HG03103 (cell line): Measurements from ENCODE around the gene IBA57.
"Not testable (repeated sequence)": the region's sequence is repeated elsewhere in the genome, so short reads cannot be mapped to it uniquely, and the experiment has no call there.

ENCODE experiments used
- ATAC-seq: cut with Tn5 transposase; IDR thresholded peaks from one replicate; pipeline ENCODE4 v1.9.1; 2021; ENCODE audit warnings: low read depth; ENCODE audit not compliant: unreplicated experiment

IBA57 gene

DNA sequence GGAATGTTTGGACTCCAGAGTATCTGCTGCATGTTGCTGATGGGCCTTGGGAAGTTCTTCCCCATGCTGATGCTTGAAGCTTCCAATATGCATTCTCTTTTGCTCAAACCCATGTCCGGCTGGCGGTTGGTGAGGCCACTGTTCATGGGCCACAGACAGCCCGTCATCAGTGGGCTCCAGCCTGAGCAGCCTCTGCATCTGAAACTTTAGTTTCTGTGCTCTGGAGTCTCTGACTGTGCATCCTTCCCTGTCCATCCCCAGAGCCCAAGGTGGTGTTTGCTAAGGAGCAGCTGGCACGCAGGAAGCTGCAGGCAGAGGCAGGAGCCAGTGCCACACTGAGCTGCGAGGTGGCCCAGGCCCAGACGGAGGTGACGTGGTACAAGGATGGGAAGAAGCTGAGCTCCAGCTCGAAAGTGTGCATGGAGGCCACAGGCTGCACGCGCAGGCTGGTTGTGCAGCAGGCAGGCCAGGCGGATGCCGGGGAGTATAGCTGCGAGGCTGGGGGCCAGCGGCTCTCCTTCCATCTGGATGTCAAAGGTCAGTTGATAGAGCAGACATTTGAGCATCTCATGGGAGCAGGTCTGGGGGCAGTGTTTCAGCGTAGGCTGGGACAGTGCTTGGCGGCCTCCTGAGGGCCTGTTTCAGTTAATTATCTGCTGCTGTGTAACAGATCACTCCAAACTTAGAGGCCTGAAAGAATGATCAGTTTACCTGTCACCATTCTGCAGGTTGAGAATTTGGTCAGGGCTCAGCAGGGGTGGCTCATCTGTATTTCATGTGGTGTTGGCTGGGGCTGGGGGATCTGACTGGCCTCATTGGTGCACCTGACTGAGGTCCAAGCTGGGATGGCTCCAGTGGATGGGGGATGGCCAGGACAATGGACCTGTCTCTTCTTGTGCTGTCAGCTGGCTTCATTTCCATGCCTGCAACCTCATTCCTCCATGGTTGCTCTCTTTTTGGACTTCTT lies 58.9 kb downstream of the IBA57 start:
- no peak for ATAC-seq

DNA sequence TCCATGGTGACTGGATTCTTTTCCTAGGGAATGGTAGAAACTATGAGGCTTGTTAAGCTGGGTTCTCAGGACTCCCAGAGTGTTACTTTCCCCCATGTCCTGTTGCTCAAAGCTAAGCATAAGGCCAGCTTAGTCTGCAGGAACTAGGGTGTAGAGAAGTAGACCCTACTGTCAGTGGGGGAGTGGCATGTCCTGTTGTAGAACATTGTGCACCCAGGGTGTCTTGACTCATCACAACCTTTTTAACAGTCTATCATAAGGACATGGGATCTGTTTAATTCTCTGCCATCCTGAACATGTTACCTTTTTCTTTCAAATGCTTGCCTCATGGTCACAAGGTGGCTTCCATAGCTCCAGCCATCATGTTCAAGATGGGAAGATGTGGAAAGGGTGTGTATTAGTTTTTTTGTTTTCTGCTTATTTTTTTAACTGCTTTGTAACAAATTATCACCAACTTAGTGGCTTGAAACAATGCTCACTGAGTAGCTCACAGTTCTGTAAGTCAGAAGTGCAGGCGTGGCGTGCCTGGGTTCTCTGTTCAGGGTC lies 59.6 kb downstream of the IBA57 start:
- ATAC-seq: no peak

- no peak for ATAC-seq
Measured at GRCh38 chr1:228225740-228226139, 60.1 kb downstream of the IBA57 start.

DNA sequence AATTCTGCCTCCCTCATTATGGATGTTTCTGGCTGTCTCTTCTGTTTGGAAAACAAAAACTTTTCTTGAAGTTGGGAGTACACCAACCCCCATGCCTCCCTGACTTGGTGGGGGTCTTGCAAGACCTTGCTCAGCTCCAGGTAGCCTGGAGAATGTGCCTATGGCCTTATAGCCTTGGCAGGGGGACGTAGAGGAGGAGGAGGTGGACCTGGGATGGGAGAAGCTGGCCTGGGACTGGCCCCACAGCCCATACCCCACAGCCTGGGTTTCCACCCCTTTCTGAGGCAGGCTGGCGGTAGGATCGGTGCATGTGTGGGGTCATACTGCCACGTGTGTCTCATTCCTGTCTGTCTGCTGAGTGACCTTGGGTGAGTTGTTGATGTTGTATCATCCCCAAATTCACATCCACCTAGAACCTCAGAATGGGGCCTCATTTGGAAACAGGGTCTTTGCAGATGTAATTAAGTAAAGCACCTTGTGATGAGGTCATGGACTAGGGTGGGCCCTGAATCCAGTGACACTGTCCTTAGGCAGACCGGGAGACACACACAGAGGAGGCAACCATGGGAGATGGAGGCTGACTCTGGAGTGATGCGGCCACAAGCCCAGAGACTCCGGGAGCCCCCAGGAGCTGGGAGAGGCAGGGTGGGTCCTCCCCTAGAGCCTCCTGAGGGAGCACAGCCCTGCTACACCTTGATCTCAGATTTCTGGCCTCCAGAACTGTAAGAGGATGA lies 60.7 kb downstream of the IBA57 start:
- no peak for ATAC-seq

- no peak for ATAC-seq
Measured at GRCh38 chr1:228226956-228227791, 61.6 kb downstream of the IBA57 start.

DNA sequence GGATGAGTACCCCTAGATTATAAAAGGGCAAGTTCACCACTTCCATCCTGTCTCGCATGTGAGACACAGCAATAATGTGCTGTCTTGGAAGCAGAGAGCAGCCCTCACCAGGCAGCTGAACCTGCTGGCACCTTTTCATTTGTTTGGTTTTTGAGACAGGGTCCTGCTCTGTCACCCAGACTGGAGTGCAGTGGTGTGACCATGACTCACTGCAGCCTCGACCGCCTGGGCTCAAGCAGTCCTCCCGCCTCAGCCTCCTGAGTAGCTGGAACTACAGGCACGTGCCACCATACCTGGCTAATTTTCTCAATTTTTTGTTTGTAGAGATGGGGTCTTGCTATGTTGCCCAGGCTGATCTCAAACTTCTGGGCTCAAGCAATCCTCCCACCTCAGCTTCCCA lies 62.5 kb downstream of the IBA57 start:
- not testable (repeated sequence) for ATAC-seq

DNA sequence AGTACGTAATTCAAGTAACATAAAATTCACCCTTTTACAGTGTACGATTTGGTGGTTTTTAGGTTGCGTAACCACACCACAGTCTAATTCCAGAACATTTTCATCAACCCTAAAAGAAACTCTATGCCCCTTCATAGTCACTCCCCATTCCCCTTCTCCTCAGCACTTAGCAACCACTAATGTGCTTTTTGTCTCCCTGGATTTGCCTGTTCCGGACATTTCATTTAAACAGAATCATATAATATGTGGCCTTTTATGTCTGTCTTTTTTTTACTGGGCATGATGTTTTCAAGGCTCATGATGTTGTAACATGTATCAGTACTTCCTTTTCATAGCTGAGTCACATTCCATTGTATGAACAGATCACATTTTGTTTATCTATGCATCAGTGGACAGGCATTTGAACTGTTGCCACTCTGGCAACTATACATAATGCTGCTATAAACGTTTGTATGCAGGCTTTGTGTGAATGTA lies 63.0 kb downstream of the IBA57 start:
- ATAC-seq: no peak

DNA sequence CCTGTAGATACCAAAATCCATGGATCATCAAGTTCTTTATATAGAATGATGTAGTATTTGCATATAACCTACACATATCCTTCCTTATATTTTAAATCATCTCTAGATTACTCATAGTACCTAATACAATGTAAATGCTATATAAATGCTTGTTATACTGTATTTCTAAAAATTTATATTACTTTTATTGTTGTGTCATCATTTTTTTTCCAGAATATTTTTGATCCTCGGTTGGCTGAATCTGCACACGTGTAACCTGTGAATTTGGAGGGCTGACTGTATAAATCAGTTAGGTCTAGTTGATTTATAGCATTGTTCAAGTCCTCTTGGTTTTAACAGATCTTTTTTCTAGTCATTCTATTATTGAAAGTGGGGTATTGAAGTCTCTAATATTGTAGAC lies 65.6 kb downstream of the IBA57 start:
- no peak for ATAC-seq
